HG03521 (cell line): ENCODE data around the gene PLA2G6.
"Not testable (repeated sequence)": the region's sequence is repeated elsewhere in the genome, so short reads cannot be mapped to it uniquely, and the experiment has no call there.

ENCODE experiments used
- ATAC-seq: cut with Tn5 transposase; IDR thresholded peaks from one replicate; pipeline ENCODE4 v1.9.1; 2021; ENCODE audit warnings: mild to moderate bottlenecking, moderate library complexity; ENCODE audit not compliant: unreplicated experiment

PLA2G6 gene

DNA sequence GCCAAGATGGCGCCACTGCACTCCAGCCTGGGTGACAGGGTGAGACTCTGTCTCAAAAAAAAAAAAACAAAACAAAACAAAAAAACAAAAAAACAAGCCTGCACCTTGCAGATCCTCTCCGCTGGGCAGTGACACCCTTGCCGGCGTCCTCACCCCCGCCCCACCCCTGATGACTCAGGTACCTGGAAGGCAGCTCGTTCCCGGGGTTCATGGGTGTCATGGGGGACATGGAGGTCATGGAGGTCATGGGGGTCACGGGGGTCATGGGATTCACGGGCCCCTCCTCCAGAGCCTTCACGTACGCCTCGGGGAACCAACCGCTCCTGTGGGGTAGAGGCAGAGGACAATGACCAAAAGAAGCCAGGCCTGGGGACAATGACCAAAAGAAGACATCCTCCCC, 94.7 kb downstream of the PLA2G6 start:
- ATAC-seq, result no peak

DNA sequence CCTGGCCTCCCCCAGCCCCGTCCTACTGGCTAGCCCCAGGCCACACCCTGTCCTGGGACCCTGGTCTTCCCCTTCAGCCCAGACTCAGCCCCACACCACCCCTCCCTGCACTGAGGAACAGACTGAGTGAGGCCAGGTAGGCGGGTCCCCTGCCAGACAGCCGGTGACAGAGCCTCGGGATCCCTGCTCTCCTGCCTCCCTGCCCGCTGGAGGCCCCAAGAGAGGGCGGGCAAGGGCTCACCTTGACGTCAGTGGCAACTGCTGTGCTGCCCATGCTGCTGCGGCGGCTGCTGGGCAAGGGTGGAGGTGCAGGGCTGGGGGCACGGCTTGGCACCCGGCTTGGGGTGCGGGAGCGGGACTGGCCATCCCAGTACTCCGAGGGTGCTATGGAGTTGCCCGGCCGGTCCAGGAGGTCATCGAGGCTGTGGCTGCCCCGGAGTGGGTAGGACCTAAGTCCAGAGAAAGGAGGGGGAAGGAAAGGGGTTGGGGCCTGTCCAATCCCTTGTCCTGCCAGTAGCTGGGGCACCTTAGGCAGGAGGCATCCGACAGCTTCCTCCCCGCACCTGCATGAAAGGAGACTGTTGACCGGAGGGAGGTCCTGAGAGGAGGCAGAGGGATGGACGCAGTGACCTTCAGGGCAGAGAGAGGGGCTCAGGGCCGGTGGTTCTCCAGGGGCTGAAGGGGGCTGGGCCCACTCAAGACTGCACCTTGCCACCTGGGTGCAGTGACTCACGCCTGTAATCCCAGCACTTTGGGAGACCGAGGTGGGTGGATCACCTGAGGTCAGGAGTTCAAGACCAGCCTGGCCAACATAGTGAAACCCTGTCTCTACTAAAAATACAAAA, 95.4 kb downstream of the PLA2G6 start:
- ATAC-seq, result no peak

DNA sequence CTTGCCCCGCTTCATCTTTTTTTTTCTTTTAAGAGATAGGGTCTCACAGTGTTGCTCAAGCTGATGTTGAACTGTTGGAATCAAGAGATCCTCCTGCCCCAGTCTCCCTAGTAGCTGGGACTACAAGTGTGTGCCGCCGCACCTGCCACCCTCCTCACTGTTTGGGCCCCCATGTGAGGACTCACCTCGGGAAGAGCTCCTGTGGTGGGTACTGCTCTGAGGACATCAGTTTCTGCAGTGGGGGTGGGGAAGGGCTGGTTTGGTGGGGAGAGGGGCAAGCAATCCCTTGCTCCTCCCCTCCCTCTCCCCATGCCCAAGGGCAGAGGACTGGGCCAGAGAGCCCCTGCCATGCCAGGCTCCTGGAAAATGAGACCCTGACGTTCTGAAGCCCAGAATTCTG, 96.1 kb downstream of the PLA2G6 start:
- ATAC-seq, result no peak

GRCh38 chr22:38085056-38085455, 96.6 kb downstream of the PLA2G6 start:
- ATAC-seq, result no peak

GRCh38 chr22:38083931-38084631, 97.5 kb downstream of the PLA2G6 start, which contains the start of gene SLC16A8:
TSS of gene SLC16A8 (minus strand) at chr22:38084184. CDS start at chr22:38082873, 1,311 bp downstream.
- ATAC-seq, result no peak

DNA sequence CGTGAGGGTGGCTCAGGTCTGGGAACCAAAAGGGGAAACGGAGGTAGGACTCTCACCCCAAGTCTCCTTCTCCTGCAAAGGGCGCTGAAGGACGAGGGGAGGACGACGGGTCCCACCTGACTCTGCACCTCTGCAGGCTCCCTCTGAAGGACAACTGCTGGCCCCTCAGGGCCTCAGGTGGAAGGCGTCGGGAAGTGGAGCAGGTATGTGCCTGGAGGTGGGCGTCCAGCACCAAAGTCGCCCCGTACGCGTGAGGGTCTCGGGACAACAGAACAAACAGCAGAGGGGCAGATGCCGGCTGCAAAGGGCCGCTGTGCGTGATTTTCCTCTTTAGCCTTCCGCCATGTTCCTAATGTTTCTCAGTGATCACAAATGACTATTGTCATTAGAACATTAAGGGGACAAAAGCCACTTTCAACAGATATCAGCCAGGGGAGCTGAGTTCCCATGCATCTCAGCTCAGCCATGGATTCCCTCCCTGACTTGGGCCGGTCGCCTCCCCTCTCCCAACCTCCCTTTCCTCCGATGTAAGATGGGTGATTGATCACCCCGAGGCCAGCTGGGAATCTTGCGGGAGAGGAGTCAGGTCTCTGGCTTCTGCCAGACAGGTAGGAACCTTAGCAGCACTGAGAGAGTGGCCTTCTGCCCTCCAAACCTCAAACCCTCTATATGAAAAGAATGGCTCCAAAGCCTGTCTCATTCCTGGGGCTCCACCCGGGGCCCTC, 98.5 kb downstream of the PLA2G6 start:
- ATAC-seq, result no peak

DNA sequence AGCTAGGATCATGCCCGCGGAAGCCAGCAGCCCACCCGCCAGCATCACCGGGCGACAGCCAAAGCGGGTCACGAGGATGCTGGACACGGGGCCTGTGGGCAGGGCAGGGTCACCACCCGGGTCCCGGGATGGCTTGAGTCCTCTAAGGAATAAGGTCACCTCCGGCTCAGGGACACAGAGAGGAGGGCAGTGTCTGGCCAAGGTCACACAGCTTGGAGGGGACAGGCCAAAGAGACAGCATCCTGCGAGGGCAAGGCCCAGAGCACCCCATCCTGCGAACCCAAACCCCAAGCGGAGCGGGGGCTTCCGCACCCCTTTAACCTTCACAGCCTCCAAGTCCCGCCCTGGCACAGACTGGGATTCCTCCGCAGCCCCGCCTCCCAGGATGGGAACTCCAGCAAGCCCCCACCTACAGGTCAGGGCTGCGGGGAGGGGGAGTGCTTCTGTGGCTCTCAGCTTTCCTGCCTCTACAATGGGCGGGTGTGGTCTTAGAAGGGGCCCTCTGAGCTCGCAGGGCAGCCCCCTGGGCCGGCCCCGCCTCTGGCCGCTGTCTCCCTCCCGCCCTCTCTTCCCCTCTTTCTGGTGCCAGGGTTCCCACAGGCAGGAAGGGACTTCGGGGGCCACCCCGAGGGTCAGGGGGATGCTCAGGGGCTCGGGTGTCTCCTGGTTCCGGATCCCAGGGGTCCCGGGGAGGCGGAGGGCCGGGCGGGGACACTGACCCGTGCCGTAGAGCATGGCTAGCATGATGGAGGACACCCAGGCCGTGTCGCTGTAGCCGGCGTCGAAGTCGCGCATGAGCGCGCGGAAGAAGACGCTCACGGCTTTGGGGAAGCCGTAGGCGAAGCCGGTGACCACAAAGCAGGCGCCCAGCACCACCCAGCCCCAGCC, 99.4 kb downstream of the PLA2G6 start:
- ATAC-seq, result no peak

- ATAC-seq, result no peak
Observed at GRCh38 chr22:38081636-38081940, 100.0 kb downstream of the PLA2G6 start.

DNA sequence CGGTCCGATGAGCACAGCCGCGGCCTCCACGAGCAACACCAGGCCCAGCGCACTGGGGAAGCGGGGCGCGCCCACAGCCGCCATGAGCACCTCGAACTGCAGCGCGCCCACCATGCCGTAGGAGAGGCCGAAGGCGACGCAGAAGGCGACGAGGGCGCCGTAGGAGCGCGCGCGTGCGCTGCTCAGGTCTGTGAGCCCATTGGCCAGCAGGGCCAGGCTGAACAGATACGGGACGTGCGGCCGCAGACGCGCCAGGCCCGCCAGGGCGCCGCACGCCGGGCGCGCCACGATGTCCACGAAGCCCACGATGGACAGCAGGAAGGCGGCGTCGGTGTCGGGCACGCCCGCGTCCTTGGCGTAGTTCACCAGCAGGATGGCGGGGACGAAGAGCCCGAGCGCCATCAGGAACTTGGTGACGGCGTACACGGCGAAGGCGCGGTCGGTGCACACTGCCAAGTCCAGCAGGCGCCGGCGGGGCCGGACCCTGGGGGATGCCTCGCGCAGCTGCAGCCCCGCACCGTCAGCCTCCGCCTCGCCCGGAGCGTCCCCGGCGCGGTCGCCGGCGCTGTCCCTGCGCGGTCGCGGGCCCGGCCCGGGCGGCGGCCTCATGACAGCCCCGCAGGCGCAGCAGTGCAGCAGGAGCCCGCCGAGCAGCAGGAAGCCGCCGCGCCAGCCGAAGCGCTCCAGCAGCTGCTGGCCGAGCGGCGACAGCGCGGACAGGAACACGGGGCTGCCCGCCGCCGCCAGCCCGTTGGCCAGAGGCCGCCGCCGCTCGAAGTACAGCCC, 100.6 kb downstream of the PLA2G6 start:
- no peak for ATAC-seq

- no peak for ATAC-seq
Observed at GRCh38 chr22:38080474-38080849, 101.2 kb downstream of the PLA2G6 start.

GRCh38 chr22:38079804-38080203, 101.8 kb downstream of the PLA2G6 start:
- no peak for ATAC-seq

GRCh38 chr22:38079208-38079607, 102.4 kb downstream of the PLA2G6 start:
- ATAC-seq, result not testable (repeated sequence)

GRCh38 chr22:38078046-38078840, 103.4 kb downstream of the PLA2G6 start:
- no peak for ATAC-seq

- ATAC-seq, result no peak
Observed at GRCh38 chr22:38077595-38077994, 104.0 kb downstream of the PLA2G6 start.

GRCh38 chr22:38077096-38077495, 104.5 kb downstream of the PLA2G6 start:
- no peak for ATAC-seq

GRCh38 chr22:38075961-38076360, 105.7 kb downstream of the PLA2G6 start:
- ATAC-seq, result no peak

- ATAC-seq, result no peak
Observed at GRCh38 chr22:38075105-38075825, 106.4 kb downstream of the PLA2G6 start.
